ENCODE measurements around the gene SLF2. TPM values are rescaled to one million over a fixed set of nuclear protein-coding genes. Genes with fewer than 3 reads are reported as not detected.

The SLF2 gene
- total and polyA plus RNA-seq, 2 of the 13 experiments (the other 11 are each of a cell fraction or from before 2014, with no cell fraction given), result 12.2 to 48.1 TPM

GRCh38 chr10:100972115-100972903 is 59.5 kb downstream of the SLF2 start (continued):
- TF ChIP-seq POLR2AphosphoS5 (IDR thresholded peaks at IDR 0.05; ENCODE audit: low read depth, low read length) (peak; percentile 30; the same call in 1 of the 2 replicates), ZNF263 (CRISPR knock-in tag; IDR thresholded peaks at IDR 0.05) (peak; percentile 38; the same call in 1 of the 2 replicates), ZKSCAN1 (IDR thresholded peaks at IDR 0.05; ENCODE audit: low read length) (no peak), SIN3A (IDR thresholded peaks at IDR 0.05; ENCODE audit: borderline replicate concordance, low read depth, low read length) (no peak), ZNF550 (CRISPR knock-in tag; IDR thresholded peaks at IDR 0.05; ENCODE audit: borderline replicate concordance) (no peak), FOXM1 (CRISPR knock-in tag; IDR thresholded peaks at IDR 0.05) (no peak), ZBTB3 (CRISPR knock-in tag; IDR thresholded peaks at IDR 0.05; ENCODE audit: borderline replicate concordance, low read depth) (0 out of 2 replicates have a peak, but pooled peaks have one; percentile 32), RNF219 (CRISPR knock-in tag; IDR thresholded peaks at IDR 0.05) (no peak), SP140L (CRISPR knock-in tag; IDR thresholded peaks at IDR 0.05; ENCODE audit: borderline replicate concordance) (no peak), ZXDC (CRISPR knock-in tag; IDR thresholded peaks at IDR 0.05) (no peak), HNF4A (CRISPR knock-in tag; IDR thresholded peaks at IDR 0.05) (peak; percentile 64), NFKB2 (CRISPR knock-in tag; IDR thresholded peaks at IDR 0.05; ENCODE audit: borderline replicate concordance) (peak; percentile 41; the same call in 1 of the 2 replicates), ZNF256 (CRISPR knock-in tag; conservative IDR thresholded peaks at IDR 0.05) (no peak), ZNF687 (CRISPR knock-in tag; IDR thresholded peaks at IDR 0.05) (peak; percentile 60; the same call in 1 of the 2 replicates), HNF4G (IDR thresholded peaks at IDR 0.05; ENCODE audit: borderline replicate concordance, low read depth, low read length) (peak; percentile 69), HNF4G (CRISPR knock-in tag; IDR thresholded peaks at IDR 0.05; ENCODE audit: borderline replicate concordance, low read depth) (no peak), CCDC6 (CRISPR knock-in tag; IDR thresholded peaks at IDR 0.05) (no peak), RARA (CRISPR knock-in tag; IDR thresholded peaks at IDR 0.05) (peak; percentile 34; the same call in 1 of the 2 replicates), ZFAT (CRISPR knock-in tag; conservative IDR thresholded peaks at IDR 0.05) (no peak)

Measured in HepG2 (cell line).